ENCODE measurements around the gene GOLGB1.
"Not testable (repeated sequence)": the region's sequence is repeated elsewhere in the genome, so short reads cannot be mapped to it uniquely, and the experiment has no call there.

GOLGB1 gene

GRCh38 chr3:121749276-121750086 is at the start of gene GOLGB1:
GOLGB1 (minus strand) TSS chr3:121749741; CDS start chr3:121730971, 18,770 bp downstream.
- ATAC-seq (replicated peaks; ENCODE audit: extremely low read depth, poor library complexity, severe bottlenecking) (peak; percentile 96), DNase-seq (ENCODE audit: low spot score in 2 of 2) (peak; percentile 78 to 91)
- Mint-ChIP-seq H3K36me3 (ENCODE audit: insufficient read depth) (peaks cover 2% of the 10 kb centered on the region), H3K4me3 (no peak within 1 kb of the TSS), H3K27me3 (peaks cover 20% of the 10 kb centered on the region), H3K9me3 (no peaks in the 10 kb centered on the region), H3K27ac (ENCODE audit: low read depth) (no peak within 1 kb of the TSS), H3K4me1 (peaks cover 6% of the 10 kb centered on the region)

GRCh38 chr3:121796970-121797369 is 47.4 kb upstream of the GOLGB1 start:
- peaks cover 6% of the 10 kb centered on the region for H3K4me1 Mint-ChIP-seq
- H3K9me3 Mint-ChIP-seq, result no peaks in the 10 kb centered on the region
- DNase-seq (ENCODE audit: low spot score in 2 of 2) (no peak), ATAC-seq (replicated peaks; ENCODE audit: extremely low read depth, poor library complexity, severe bottlenecking) (no peak)
- peaks cover 14% of the 10 kb centered on the region for H3K36me3 Mint-ChIP-seq (ENCODE audit: insufficient read depth)
- H3K4me3 Mint-ChIP-seq, result no peak overlapping the region
- H3K27me3 Mint-ChIP-seq, result no peaks in the 10 kb centered on the region
- no peak overlapping the region for H3K27ac Mint-ChIP-seq (ENCODE audit: low read depth)

GRCh38 chr3:121794264-121794983 is 44.9 kb upstream of the GOLGB1 start:
- Mint-ChIP-seq H3K27me3 (no peaks in the 10 kb centered on the region), H3K4me3 (no peak overlapping the region), H3K9me3 (no peaks in the 10 kb centered on the region), H3K27ac (ENCODE audit: low read depth) (no peak overlapping the region), H3K4me1 (no peaks in the 10 kb centered on the region), H3K36me3 (ENCODE audit: insufficient read depth) (peaks cover 18% of the 10 kb centered on the region)
- ATAC-seq (replicated peaks; ENCODE audit: extremely low read depth, poor library complexity, severe bottlenecking), result no peak
- no peak for DNase-seq (ENCODE audit: low spot score in 2 of 2)

GRCh38 chr3:121793078-121793477 is 43.5 kb upstream of the GOLGB1 start:
- no peaks in the 10 kb centered on the region for H3K27me3 Mint-ChIP-seq
- no peaks in the 10 kb centered on the region for H3K4me1 Mint-ChIP-seq
- H3K27ac Mint-ChIP-seq (ENCODE audit: low read depth), result no peak overlapping the region
- no peaks in the 10 kb centered on the region for H3K9me3 Mint-ChIP-seq
- H3K4me3 Mint-ChIP-seq, result no peak overlapping the region
- no peak for DNase-seq (ENCODE audit: low spot score in 2 of 2)
- no peak for ATAC-seq (replicated peaks; ENCODE audit: extremely low read depth, poor library complexity, severe bottlenecking)
- H3K36me3 Mint-ChIP-seq (ENCODE audit: insufficient read depth), result peaks cover 30% of the 10 kb centered on the region

- ATAC-seq (replicated peaks; ENCODE audit: extremely low read depth, poor library complexity, severe bottlenecking) (no peak), DNase-seq (ENCODE audit: low spot score in 2 of 2) (no peak)
- H3K36me3 Mint-ChIP-seq (ENCODE audit: insufficient read depth), result peaks cover 46% of the 10 kb centered on the region
- H3K9me3 Mint-ChIP-seq, result no peaks in the 10 kb centered on the region
- no peaks in the 10 kb centered on the region for H3K4me1 Mint-ChIP-seq
- H3K27ac Mint-ChIP-seq (ENCODE audit: low read depth), result peak overlapping the region; percentile 36
- H3K27me3 Mint-ChIP-seq, result no peaks in the 10 kb centered on the region
- H3K4me3 Mint-ChIP-seq, result no peak overlapping the region
Observed at GRCh38 chr3:121786485-121786884, 36.9 kb upstream of the GOLGB1 start.

GRCh38 chr3:121782784-121783183 is 33.2 kb upstream of the GOLGB1 start:
- peaks cover 52% of the 10 kb centered on the region for H3K36me3 Mint-ChIP-seq (ENCODE audit: insufficient read depth)
- not testable (repeated sequence) for H3K4me3 Mint-ChIP-seq; H3K4me1 Mint-ChIP-seq; H3K27me3 Mint-ChIP-seq; DNase-seq (ENCODE audit: low spot score in 2 of 2); ATAC-seq (replicated peaks; ENCODE audit: extremely low read depth, poor library complexity, severe bottlenecking); H3K9me3 Mint-ChIP-seq
- peak overlapping the region; percentile 5 for H3K27ac Mint-ChIP-seq (ENCODE audit: low read depth)

GRCh38 chr3:121781611-121782010 is 32.1 kb upstream of the GOLGB1 start:
- H3K27ac Mint-ChIP-seq (ENCODE audit: low read depth), result no peak overlapping the region
- H3K9me3 Mint-ChIP-seq, result no peaks in the 10 kb centered on the region
- no peak overlapping the region for H3K4me3 Mint-ChIP-seq
- no peak for DNase-seq (ENCODE audit: low spot score in 2 of 2)
- H3K36me3 Mint-ChIP-seq (ENCODE audit: insufficient read depth), result peaks cover 49% of the 10 kb centered on the region
- H3K27me3 Mint-ChIP-seq, result no peaks in the 10 kb centered on the region
- no peaks in the 10 kb centered on the region for H3K4me1 Mint-ChIP-seq
- no peak for ATAC-seq (replicated peaks; ENCODE audit: extremely low read depth, poor library complexity, severe bottlenecking)

- not testable (repeated sequence) for DNase-seq (ENCODE audit: low spot score in 2 of 2); ATAC-seq (replicated peaks; ENCODE audit: extremely low read depth, poor library complexity, severe bottlenecking); H3K4me3 Mint-ChIP-seq; H3K27ac Mint-ChIP-seq (ENCODE audit: low read depth); H3K27me3 Mint-ChIP-seq; H3K4me1 Mint-ChIP-seq; H3K9me3 Mint-ChIP-seq
- peaks cover 53% of the 10 kb centered on the region for H3K36me3 Mint-ChIP-seq (ENCODE audit: insufficient read depth)
Observed at GRCh38 chr3:121775095-121775494, 25.6 kb upstream of the GOLGB1 start.

GRCh38 chr3:121769246-121769645 is 19.7 kb upstream of the GOLGB1 start:
- DNase-seq (ENCODE audit: low spot score in 2 of 2) (no peak), ATAC-seq (replicated peaks; ENCODE audit: extremely low read depth, poor library complexity, severe bottlenecking) (no peak)
- no peak overlapping the region for H3K4me3 Mint-ChIP-seq
- H3K9me3 Mint-ChIP-seq, result no peaks in the 10 kb centered on the region
- no peaks in the 10 kb centered on the region for H3K27me3 Mint-ChIP-seq
- no peak overlapping the region for H3K27ac Mint-ChIP-seq (ENCODE audit: low read depth)
- peaks cover 35% of the 10 kb centered on the region for H3K36me3 Mint-ChIP-seq (ENCODE audit: insufficient read depth)
- H3K4me1 Mint-ChIP-seq, result no peaks in the 10 kb centered on the region

GRCh38 chr3:121768452-121768851 is 18.9 kb upstream of the GOLGB1 start:
- no peak overlapping the region for H3K4me3 Mint-ChIP-seq
- no peak for DNase-seq (ENCODE audit: low spot score in 2 of 2)
- no peaks in the 10 kb centered on the region for H3K4me1 Mint-ChIP-seq
- no peak overlapping the region for H3K27ac Mint-ChIP-seq (ENCODE audit: low read depth)
- H3K36me3 Mint-ChIP-seq (ENCODE audit: insufficient read depth), result peaks cover 27% of the 10 kb centered on the region
- no peak for ATAC-seq (replicated peaks; ENCODE audit: extremely low read depth, poor library complexity, severe bottlenecking)
- H3K9me3 Mint-ChIP-seq, result no peaks in the 10 kb centered on the region
- no peaks in the 10 kb centered on the region for H3K27me3 Mint-ChIP-seq

GRCh38 chr3:121759541-121760202 is 10.1 kb upstream of the GOLGB1 start:
- Mint-ChIP-seq H3K27me3 (no peaks in the 10 kb centered on the region), H3K27ac (ENCODE audit: low read depth) (no peak overlapping the region), H3K4me1 (no peaks in the 10 kb centered on the region), H3K4me3 (no peak overlapping the region), H3K9me3 (no peaks in the 10 kb centered on the region), H3K36me3 (ENCODE audit: insufficient read depth) (no peaks in the 10 kb centered on the region)
- ATAC-seq (replicated peaks; ENCODE audit: extremely low read depth, poor library complexity, severe bottlenecking), result no peak
- no peak for DNase-seq (ENCODE audit: low spot score in 2 of 2)

GRCh38 chr3:121758727-121759450 is 9.3 kb upstream of the GOLGB1 start:
- Mint-ChIP-seq H3K36me3 (ENCODE audit: insufficient read depth) (no peaks in the 10 kb centered on the region), H3K27ac (ENCODE audit: low read depth) (no peak overlapping the region), H3K4me1 (no peaks in the 10 kb centered on the region), H3K4me3 (no peak overlapping the region), H3K27me3 (no peaks in the 10 kb centered on the region), H3K9me3 (no peaks in the 10 kb centered on the region)
- ATAC-seq (replicated peaks; ENCODE audit: extremely low read depth, poor library complexity, severe bottlenecking), result no peak
- DNase-seq (ENCODE audit: low spot score in 2 of 2), result no peak

All from central memory CD8-positive, alpha-beta T cell (primary cell).